ENCODE results near the gene PDE4C. TPM values are rescaled to one million over a fixed set of nuclear protein-coding genes. Genes with fewer than 3 reads are reported as not detected.

PDE4C gene
- total and polyA plus RNA-seq, 9 of the 15 experiments (the other 6 are each of a cell fraction or from before 2014, with no cell fraction given), result 0.04 to 0.91 (median 0.20) TPM; not detected in 1

DNA sequence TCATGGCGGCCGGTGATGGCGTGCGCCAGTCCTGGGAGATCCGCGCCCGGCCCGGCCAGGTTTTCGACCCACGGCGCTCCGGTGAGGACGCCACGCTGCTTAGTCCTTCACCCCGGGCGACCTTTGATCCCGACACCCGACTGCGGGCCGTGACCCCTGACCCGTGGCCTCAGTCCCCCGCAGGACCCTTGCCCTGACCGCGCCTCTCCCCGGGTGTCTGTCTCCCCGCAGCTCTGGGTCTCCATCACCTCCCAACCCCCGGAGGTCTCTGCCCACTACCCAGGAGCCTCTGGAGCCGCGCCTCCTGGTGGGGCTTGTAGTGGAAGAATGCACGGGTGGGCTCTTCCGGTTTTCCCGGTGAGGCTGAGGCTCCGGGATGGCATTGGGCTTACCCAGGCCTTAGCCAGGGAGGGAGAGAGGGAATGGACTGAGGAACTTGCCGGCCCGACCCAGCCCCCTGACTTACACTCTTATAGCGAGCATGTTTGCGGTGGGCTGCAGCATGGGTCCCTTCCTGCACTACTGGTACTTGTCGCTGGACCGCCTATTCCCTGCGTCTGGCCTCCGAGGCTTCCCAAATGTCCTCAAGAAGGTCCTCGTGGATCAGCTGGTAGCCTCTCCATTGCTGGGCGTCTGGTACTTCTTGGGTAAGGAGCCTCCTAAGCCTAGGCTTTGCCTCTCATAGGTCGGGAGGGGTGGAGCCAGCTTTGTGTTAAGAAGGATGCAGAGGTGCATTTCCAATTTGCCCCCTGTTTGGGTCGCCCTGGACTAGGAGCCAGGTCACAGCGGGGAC lies 32.7 kb downstream of the PDE4C start:
- TSS peak; percentile 75 for BruUV-seq (replicated peaks)
- Histone ChIP-seq H4K20me1 (replicated peaks; ENCODE audit: control insufficient read depth, insufficient read depth, low read length) (peaks cover 6% of the 10 kb centered on the region; the same call in 1 of the 2 replicates), H3K4me3 (peak overlapping the region; percentile 89), H2AFZ (ENCODE audit: low read depth, low read length) (peak overlapping the region; percentile 57), H3K4me2 (ENCODE audit: insufficient read depth, low read length) (peak overlapping the region; percentile 94), H3K27me3 (ENCODE audit: control insufficient read depth in 2 of 2, insufficient read depth in 2 of 2, low read length in 2 of 2) (no peaks in the 10 kb centered on the region), H3K9ac (ENCODE audit: insufficient read depth in 1 of 2, low read depth in 2 of 2, low read length in 2 of 2) (peak overlapping the region; percentile 69 to 96), H3K79me2 (ENCODE audit: control insufficient read depth, insufficient read depth, low read length) (peaks cover 18% of the 10 kb centered on the region), H3K9me1 (ENCODE audit: control insufficient read depth, insufficient read depth, low read length) (no peaks in the 10 kb centered on the region), H3K27ac (ENCODE audit: extremely low read depth, low read depth, low read length) (peak overlapping the region; percentile 80), H3K36me3 (ENCODE audit: control insufficient read depth, insufficient read depth, low read length) (peaks cover 33% of the 10 kb centered on the region; the same call in 2 of the 3 replicates), H3K4me1 (replicated peaks in 1 of 2; ENCODE audit: control insufficient read depth in 2 of 2, insufficient read depth in 2 of 2, low read length in 2 of 2) (peaks cover 17 to 43% of the 10 kb centered on the region in 2 experiments; a peak in 4 of 5 replicates), H3K9me3 (replicated peaks; ENCODE audit: control insufficient read depth, insufficient read depth, low read depth, low read length) (no peaks in the 10 kb centered on the region)
- WGBS (ENCODE audit: insufficient coverage, low coverage, missing lambda C conversion rate), result under 1% methylated on average over 45 of the region's 46 CpGs
- POLR2A ChIA-PET, result interaction anchor here (0.6 to 2.3 kb wide), 13 partner anchors 10 to 291 kb away, joined by 3 to 11 read pairs (median 5); partner anchors contain the start of gene JUND
- DNase-seq (ENCODE audit: extremely low read depth in 1 of 4, low spot score in 3 of 4) (peak in 3 of 4 experiments; percentile 49 to 56 (median 51)), ATAC-seq (peak; percentile 8), FAIRE-seq (peak; percentile 66)
- intact Hi-C loops (cut with micrococcal nuclease) (no loop called here), in situ Hi-C loops (cut with MboI) (no loop called here)
- CTCF ChIA-PET (ENCODE audit: low intra/inter-chr PET ratio), result no interaction called here
- TF ChIP-seq, protein P1, sequence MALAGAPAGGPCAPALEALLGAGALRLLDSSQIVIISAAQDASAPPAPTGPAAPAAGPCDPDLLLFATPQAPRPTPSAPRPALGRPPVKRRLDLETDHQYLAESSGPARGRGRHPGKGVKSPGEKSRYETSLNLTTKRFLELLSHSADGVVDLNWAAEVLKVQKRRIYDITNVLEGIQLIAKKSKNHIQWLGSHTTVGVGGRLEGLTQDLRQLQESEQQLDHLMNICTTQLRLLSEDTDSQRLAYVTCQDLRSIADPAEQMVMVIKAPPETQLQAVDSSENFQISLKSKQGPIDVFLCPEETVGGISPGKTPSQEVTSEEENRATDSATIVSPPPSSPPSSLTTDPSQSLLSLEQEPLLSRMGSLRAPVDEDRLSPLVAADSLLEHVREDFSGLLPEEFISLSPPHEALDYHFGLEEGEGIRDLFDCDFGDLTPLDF (CRISPR knock-in tag; IDR thresholded peaks at IDR 0.05), result peak; percentile 46; the same call in 1 of the 2 replicates
- no peak for TF ChIP-seq NELFE (IDR thresholded peaks at IDR 0.05; ENCODE audit: insufficient read depth, insufficient read length)
- TF ChIP-seq ZNF696 (CRISPR knock-in tag; conservative IDR thresholded peaks at IDR 0.05), result peak; percentile 93
- TF ChIP-seq NR2C2 (CRISPR knock-in tag; IDR thresholded peaks at IDR 0.05), result peak; percentile 75
- peak; percentile 95 for TF ChIP-seq NR2C2 (tag; IDR thresholded peaks at IDR 0.05)
- TF ChIP-seq CCNT2 (IDR thresholded peaks at IDR 0.05; ENCODE audit: borderline replicate concordance, extremely low read depth, insufficient read length, low read depth, low read length), result no peak
- TF ChIP-seq NRF1 (conservative IDR thresholded peaks at IDR 0.05 in 1 of 2, IDR thresholded peaks at IDR 0.05 in 1 of 2), result no peak
- no peak for TF ChIP-seq KAT7 (CRISPR knock-in tag; IDR thresholded peaks at IDR 0.05; ENCODE audit: borderline replicate concordance)
- TF ChIP-seq NCOA1 (IDR thresholded peaks at IDR 0.05; ENCODE audit: low read depth), result 0 out of 2 replicates have a peak, but pooled peaks have one; percentile 17
- peak; percentile 42; the same call in 1 of the 2 replicates for TF ChIP-seq POLR2G (IDR thresholded peaks at IDR 0.05; ENCODE audit: low read depth, low read length)
- no peak for TF ChIP-seq ATF3 (IDR thresholded peaks at IDR 0.05)
- TF ChIP-seq ATF3 (CRISPR knock-in tag; conservative IDR thresholded peaks at IDR 0.05), result 0 out of 2 replicates have a peak, but pooled peaks have one; percentile 2
- TF ChIP-seq, protein P2, sequence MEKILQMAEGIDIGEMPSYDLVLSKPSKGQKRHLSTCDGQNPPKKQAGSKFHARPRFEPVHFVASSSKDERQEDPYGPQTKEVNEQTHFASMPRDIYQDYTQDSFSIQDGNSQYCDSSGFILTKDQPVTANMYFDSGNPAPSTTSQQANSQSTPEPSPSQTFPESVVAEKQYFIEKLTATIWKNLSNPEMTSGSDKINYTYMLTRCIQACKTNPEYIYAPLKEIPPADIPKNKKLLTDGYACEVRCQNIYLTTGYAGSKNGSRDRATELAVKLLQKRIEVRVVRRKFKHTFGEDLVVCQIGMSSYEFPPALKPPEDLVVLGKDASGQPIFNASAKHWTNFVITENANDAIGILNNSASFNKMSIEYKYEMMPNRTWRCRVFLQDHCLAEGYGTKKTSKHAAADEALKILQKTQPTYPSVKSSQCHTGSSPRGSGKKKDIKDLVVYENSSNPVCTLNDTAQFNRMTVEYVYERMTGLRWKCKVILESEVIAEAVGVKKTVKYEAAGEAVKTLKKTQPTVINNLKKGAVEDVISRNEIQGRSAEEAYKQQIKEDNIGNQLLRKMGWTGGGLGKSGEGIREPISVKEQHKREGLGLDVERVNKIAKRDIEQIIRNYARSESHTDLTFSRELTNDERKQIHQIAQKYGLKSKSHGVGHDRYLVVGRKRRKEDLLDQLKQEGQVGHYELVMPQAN (IDR thresholded peaks at IDR 0.05; ENCODE audit: borderline replicate concordance), result 0 out of 2 replicates have a peak, but pooled peaks have one; percentile 85
- TF ChIP-seq EWSR1 (IDR thresholded peaks at IDR 0.05; ENCODE audit: borderline replicate concordance, low read depth, partially characterized antibody), result no peak
- TF ChIP-seq, protein P3, sequence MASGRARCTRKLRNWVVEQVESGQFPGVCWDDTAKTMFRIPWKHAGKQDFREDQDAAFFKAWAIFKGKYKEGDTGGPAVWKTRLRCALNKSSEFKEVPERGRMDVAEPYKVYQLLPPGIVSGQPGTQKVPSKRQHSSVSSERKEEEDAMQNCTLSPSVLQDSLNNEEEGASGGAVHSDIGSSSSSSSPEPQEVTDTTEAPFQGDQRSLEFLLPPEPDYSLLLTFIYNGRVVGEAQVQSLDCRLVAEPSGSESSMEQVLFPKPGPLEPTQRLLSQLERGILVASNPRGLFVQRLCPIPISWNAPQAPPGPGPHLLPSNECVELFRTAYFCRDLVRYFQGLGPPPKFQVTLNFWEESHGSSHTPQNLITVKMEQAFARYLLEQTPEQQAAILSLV (tag; IDR thresholded peaks at IDR 0.05), result no peak
